OCI-LY3 (cell line): ENCODE measurements around the gene P3H2.

ENCODE experiments used
- H2AFZ ChIP-seq: fragments of 200-600, 300-600 bp; shearing (Covaris generic); 2 replicates; pipeline ENCODE4 v1.6.0; 2014; ENCODE audit warnings: antibody characterized with exemption, low read depth, low read length
- H3K27ac ChIP-seq: fragments of 200-600, 300-600 bp; sonication (generic); 2 replicates; pipeline ENCODE4 v1.5.1; 2014; ENCODE audit warnings: mild to moderate bottlenecking, low read length, moderate library complexity, mixed read lengths
- H3K27me3 ChIP-seq: fragments of 200-600, 300-600 bp; sonication (generic); 2 replicates; pipeline ENCODE4 v1.6.1; 2014; ENCODE audit warnings: low read depth, low read length, mixed read lengths
- H3K36me3 ChIP-seq: fragments of 200-600, 300-600 bp; sonication (generic); replicated peaks from 2 replicates; pipeline ENCODE3; 2014; ENCODE audit warnings: low read depth, low read length, mixed read lengths
- H3K4me1 ChIP-seq: fragments of 300-600, 200-600 bp; sonication (generic); 2 replicates; pipeline ENCODE4 v1.6.1; 2014; ENCODE audit warnings: low read length, mixed read lengths
- H3K4me2 ChIP-seq: fragments of 200-600, 300-600 bp; sonication (generic); 2 replicates; pipeline ENCODE4 v1.6.1; 2014; ENCODE audit warnings: low read length, mixed read lengths
- H3K4me3 ChIP-seq: fragments of 300-600, 200-600 bp; sonication (generic); 2 replicates; pipeline ENCODE4 v1.5.1; 2014; ENCODE audit warnings: antibody characterized with exemption, mild to moderate bottlenecking, low read length, moderate library complexity
- H3K79me2 ChIP-seq: fragments of 300-600, 200-600 bp; shearing (Covaris generic); 2 replicates; pipeline ENCODE4 v1.6.1; 2014; ENCODE audit warnings: mild to moderate bottlenecking, low read length, mixed read lengths
- H3K9ac ChIP-seq: fragments of 300-600, 200-600 bp; shearing (Covaris generic); 2 replicates; pipeline ENCODE4 v1.6.0; 2014; ENCODE audit warnings: mild to moderate bottlenecking, low read length, moderate library complexity
- H3K9me3 ChIP-seq: fragments of 200-600, 300-600 bp; shearing (Covaris generic); 2 replicates; pipeline ENCODE4 v1.6.1; 2014; ENCODE audit warnings: low read length, mixed read lengths; ENCODE audit not compliant: insufficient read depth
- H4K20me1 ChIP-seq: fragments of 200-600, 300-600 bp; sonication (generic); 2 replicates; pipeline ENCODE4 v1.6.1; 2016; ENCODE audit warnings: low read length, mixed read lengths; ENCODE audit not compliant: insufficient read depth
- CTCF ChIP-seq: fragments of 200-600, 300-600 bp; sonication (generic); IDR thresholded peaks from 2 replicates; pipeline ENCODE4 v1.5.1; 2014; ENCODE audit warnings: antibody characterized with exemption, low read length, low read depth
- EZH2phosphoT487 ChIP-seq: fragments of 200-600 bp; shearing (Covaris generic); IDR thresholded peaks from 2 replicates; pipeline ENCODE4 v1.6.1; 2018; ENCODE audit warnings: antibody characterized with exemption, mixed run types, low read depth

P3H2 gene

DNA sequence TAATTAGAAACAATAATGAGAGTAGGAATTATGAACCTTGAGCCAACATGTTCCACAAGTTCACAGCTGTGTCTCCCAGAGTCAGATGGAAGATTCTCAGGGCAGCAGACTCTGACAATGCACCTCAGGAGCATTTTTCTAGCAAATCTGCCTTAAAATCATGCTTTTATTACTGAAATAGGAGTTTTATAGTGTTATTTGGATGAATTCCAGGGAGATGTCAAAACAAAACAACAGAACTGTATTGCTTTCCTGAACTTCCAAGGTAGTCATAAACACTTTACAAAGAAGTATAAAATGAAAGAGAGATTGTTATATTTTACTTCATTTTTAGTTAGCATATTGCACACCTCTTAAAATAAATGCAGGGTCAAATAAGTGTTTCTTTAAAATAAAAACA is 77.0 kb downstream of the P3H2 start:
- H3K9me3 ChIP-seq, result no peaks in the 10 kb centered on the region
- H4K20me1 ChIP-seq, result no peaks in the 10 kb centered on the region
- H3K4me1 ChIP-seq, result peaks cover 66% of the 10 kb centered on the region
- no peak overlapping the region for H3K27ac ChIP-seq
- H2AFZ ChIP-seq, result no peak overlapping the region
- peak overlapping the region; percentile 25; the same call in 1 of the 2 replicates for H3K4me3 ChIP-seq
- no peaks in the 10 kb centered on the region for H3K79me2 ChIP-seq
- no peaks in the 10 kb centered on the region for H3K36me3 ChIP-seq
- H3K27me3 ChIP-seq, result no peaks in the 10 kb centered on the region
- H3K4me2 ChIP-seq, result peak overlapping the region; percentile 63
- TF ChIP-seq EZH2phosphoT487, result no peak
- TF ChIP-seq CTCF, result no peak
- no peak overlapping the region for H3K9ac ChIP-seq

- H3K4me2 ChIP-seq, result no peak overlapping the region
- H3K27ac ChIP-seq, result no peak overlapping the region
- H3K4me1 ChIP-seq, result peaks cover 60% of the 10 kb centered on the region
- no peaks in the 10 kb centered on the region for H3K27me3 ChIP-seq
- H3K36me3 ChIP-seq, result no peaks in the 10 kb centered on the region
- H3K79me2 ChIP-seq, result no peaks in the 10 kb centered on the region
- H3K9me3 ChIP-seq, result no peaks in the 10 kb centered on the region
- no peak overlapping the region for H2AFZ ChIP-seq
- no peak overlapping the region for H3K4me3 ChIP-seq
- H4K20me1 ChIP-seq, result no peaks in the 10 kb centered on the region
- TF ChIP-seq CTCF, result no peak
- TF ChIP-seq EZH2phosphoT487, result no peak
- H3K9ac ChIP-seq, result no peak overlapping the region
Observed at GRCh38 chr3:190042558-190042957, 78.1 kb downstream of the P3H2 start.

- Histone ChIP-seq H3K27me3 (no peaks in the 10 kb centered on the region), H4K20me1 (no peaks in the 10 kb centered on the region), H2AFZ (no peak overlapping the region), H3K9me3 (no peaks in the 10 kb centered on the region), H3K4me2 (peak overlapping the region; percentile 43), H3K4me1 (peaks cover 60% of the 10 kb centered on the region), H3K9ac (no peak overlapping the region), H3K79me2 (no peaks in the 10 kb centered on the region), H3K4me3 (no peak overlapping the region), H3K27ac (no peak overlapping the region), H3K36me3 (no peaks in the 10 kb centered on the region)
- TF ChIP-seq EZH2phosphoT487, result no peak
- no peak for TF ChIP-seq CTCF
Observed at GRCh38 chr3:190041333-190042041, 79.2 kb downstream of the P3H2 start.

DNA sequence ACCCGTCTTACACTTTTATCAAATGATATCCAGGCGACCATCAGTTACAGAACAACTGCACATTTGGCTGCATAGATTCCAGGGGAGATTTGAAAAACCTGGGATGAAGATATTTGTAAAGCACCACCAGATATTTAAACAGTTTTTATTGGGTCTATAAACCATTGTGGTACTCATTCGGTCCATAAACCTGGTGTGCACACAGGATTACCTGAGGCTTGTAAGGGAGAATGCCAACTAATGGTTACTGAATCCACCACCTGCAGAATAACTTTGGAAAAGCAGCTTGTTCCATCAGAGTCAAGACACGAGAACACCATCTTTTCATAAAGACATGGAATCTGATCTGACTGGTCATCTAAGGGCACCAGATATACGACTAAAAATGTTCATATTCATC is 80.6 kb downstream of the P3H2 start:
- no peaks in the 10 kb centered on the region for H3K9me3 ChIP-seq
- no peaks in the 10 kb centered on the region for H3K27me3 ChIP-seq
- H3K4me2 ChIP-seq, result no peak overlapping the region; the same call in 1 of the 2 replicates
- H3K9ac ChIP-seq, result no peak overlapping the region
- no peak overlapping the region for H2AFZ ChIP-seq
- TF ChIP-seq CTCF (no peak), EZH2phosphoT487 (no peak)
- no peak overlapping the region for H3K4me3 ChIP-seq
- no peaks in the 10 kb centered on the region for H3K79me2 ChIP-seq
- H3K36me3 ChIP-seq, result no peaks in the 10 kb centered on the region
- no peak overlapping the region for H3K27ac ChIP-seq
- peaks cover 61% of the 10 kb centered on the region for H3K4me1 ChIP-seq
- no peaks in the 10 kb centered on the region for H4K20me1 ChIP-seq
